Endothelial cell of umbilical vein (primary cell): ENCODE data around the gene NALCN. TPM values are rescaled to one million over a fixed set of nuclear protein-coding genes. Genes with fewer than 3 reads are reported as not detected.

Experiments used
- BruUV-seq: library from RNA; stranded (reverse); fragments of 400-500 nt; replicated peaks from 2 replicates; lab custom pipeline; 2021; lab: Mats Ljungman, UMichigan
- CTCF ChIA-PET: fragments of 300-600, 350-600 bp; sonication (Branson Sonifier 250); formaldehyde crosslinking; loops from one replicate; lab custom pipeline; 2021; ENCODE audit warnings: antibody characterized with exemption, inconsistent platforms; lab: Charles Lee
- POLR2A ChIA-PET: fragments of 300-600, 350-600 bp; sonication (Branson Sonifier 250); formaldehyde crosslinking; loops from one replicate; lab custom pipeline; 2021; ENCODE audit warnings: antibody characterized with exemption, inconsistent platforms; lab: Charles Lee
- DNase-seq: peaks from one replicate; pipeline ENCODE4 v3.0.0-alpha.2; 2011; ENCODE audit warnings: low read depth, low spot score
- FAIRE-seq: peaks from 2 replicates; lab custom pipeline; 2011; peaks lifted over from hg19 to GRCh38; lab: Jason Lieb, UNC
- H2AFZ ChIP-seq: 2 replicates; pipeline ENCODE4 v1.6.0; 2012; ENCODE audit warnings: low read depth, low read length, control low read depth, inconsistent platforms
- H3K27ac ChIP-seq: 2 replicates; pipeline ENCODE4 v1.5.1; 2011; ENCODE audit warnings: low read depth, mild to moderate bottlenecking, control low read depth, low read length, moderate library complexity; ENCODE audit not compliant: insufficient read depth
- H3K27me3 ChIP-seq, 2 experiments: 2 replicates each; pipeline versions ENCODE4 v1.6.0 to v1.6.1; 2011; ENCODE audit warnings: low read length in 2 of 2, mixed read lengths in 1 of 2; ENCODE audit not compliant: control insufficient read depth in 2 of 2, insufficient read depth in 2 of 2
- H3K36me3 ChIP-seq, 2 experiments: 2 replicates in 1 of 2; 3 replicates in 1 of 2; pipeline ENCODE4 v1.5.1; 2011; ENCODE audit warnings: low read length in 2 of 2, mild to moderate bottlenecking in 1 of 2, moderate library complexity in 1 of 2; ENCODE audit not compliant: control insufficient read depth in 2 of 2, insufficient read depth in 2 of 2; ENCODE audit errors: extremely low read depth in 1 of 2
- H3K4me1 ChIP-seq: 3 replicates; pipeline ENCODE4 v1.5.1; 2011; ENCODE audit warnings: mild to moderate bottlenecking, low read length; ENCODE audit not compliant: control insufficient read depth, insufficient read depth; ENCODE audit errors: extremely low read depth
- H3K4me2 ChIP-seq: 2 replicates; pipeline ENCODE4 v1.6.1; 2011; ENCODE audit warnings: low read length, control low read depth, mixed read lengths; ENCODE audit not compliant: insufficient read depth
- H3K4me3 ChIP-seq, 3 experiments: fragments of 200-600 bp in 1 of 3; sonication (generic), shearing (Covaris generic) in 1 of 3; replicated peaks in 1 of 3; 2 replicates each; pipeline ENCODE4 v1.5.1; 2011 to 2016; ENCODE audit warnings: control low read depth in 3 of 3, low read length in 3 of 3, mild to moderate bottlenecking in 2 of 3, inconsistent platforms in 1 of 3, low read depth in 1 of 3, moderate library complexity in 1 of 3; ENCODE audit not compliant: insufficient read depth in 1 of 3
- H3K79me2 ChIP-seq: 2 replicates; pipeline ENCODE4 v1.6.0; 2012; ENCODE audit warnings: low read length, inconsistent platforms; ENCODE audit not compliant: control insufficient read depth, insufficient read depth
- H3K9ac ChIP-seq: replicated peaks from 2 replicates; pipeline ENCODE3; 2011; ENCODE audit warnings: low read length, control low read depth; ENCODE audit not compliant: insufficient read depth; ENCODE audit errors: extremely low read depth
- H3K9me1 ChIP-seq: replicated peaks from 3 replicates; pipeline ENCODE4 v1.6.0; 2011; ENCODE audit warnings: mild to moderate bottlenecking, low read length; ENCODE audit not compliant: control insufficient read depth, insufficient read depth; ENCODE audit errors: extremely low read depth
- H3K9me3 ChIP-seq: replicated peaks from 2 replicates; pipeline ENCODE4 v1.5.1; 2012; ENCODE audit warnings: low read length, inconsistent platforms; ENCODE audit not compliant: control insufficient read depth, insufficient read depth
- H4K20me1 ChIP-seq: replicated peaks from 2 replicates; pipeline ENCODE3; 2011; ENCODE audit warnings: mild to moderate bottlenecking, low read length; ENCODE audit not compliant: control insufficient read depth, insufficient read depth; ENCODE audit errors: extremely low read depth
- GATA2 ChIP-seq: IDR thresholded peaks from 2 replicates; pipeline ENCODE4 v1.7.0; 2011; ENCODE audit warnings: low read depth, mild to moderate bottlenecking, moderate library complexity, mixed read lengths, low read length; ENCODE audit not compliant: insufficient read length, insufficient read depth
- POLR2AphosphoS5 ChIP-seq: IDR thresholded peaks from 2 replicates; pipeline ENCODE4 v1.6.1; 2012; ENCODE audit warnings: low read depth, mild to moderate bottlenecking, control low read depth, low read length, moderate library complexity; ENCODE audit not compliant: insufficient read depth
- dilution Hi-C: fragments of 300-500 bp; cut with MboI; formaldehyde crosslinking; loops from one replicate; pipeline ENCODE4 v1.15.0; 2019; ENCODE audit warnings: low sequenced_read_pairs; ENCODE audit not compliant: extremely low pct_ligation_motif_present
- intact Hi-C: fragments of 100-400 bp; cut with micrococcal nuclease; formaldehyde crosslinking; loops from one replicate; pipeline ENCODE4 v1.10.0; 2022
- polyA plus RNA-seq, 4 experiments: library from polyadenylated mRNA; depleted of rRNA in 3 of 4; stranded (reverse) in 3 of 4; unstranded in 1 of 4; fragments of >200 nt; gene quantifications; 2 replicates each; pipeline versions ENCODE4 v1.2.1 to v1.2.3, GENCODE V29; 2011 to 2012; ENCODE audit warnings: missing spikeins in 1 of 4
- total RNA-seq: library from RNA; stranded (reverse); gene quantifications from 2 replicates; pipeline ENCODE4 v1.2.3, GENCODE V29; 2021
- TF ChIP-seq, protein P1 (sequence below), 2 donors: IDR thresholded peaks; 1 replicate in 1 of 2; 2 replicates in 1 of 2; pipeline ENCODE4 v1.5.1; 2011; ENCODE audit warnings: low read length in 2 of 2, mild to moderate bottlenecking in 2 of 2, moderate library complexity in 2 of 2, control low read depth in 1 of 2, inconsistent platforms in 1 of 2, low read depth in 1 of 2; ENCODE audit not compliant: insufficient read depth in 1 of 2; ENCODE audit errors: extremely low read depth in 1 of 2

NALCN gene
- total and polyA plus RNA-seq, 2 donors (not counting 3 experiments of a cell fraction or from before 2014, with no cell fraction given): 3.3 to 4.4 TPM

DNA sequence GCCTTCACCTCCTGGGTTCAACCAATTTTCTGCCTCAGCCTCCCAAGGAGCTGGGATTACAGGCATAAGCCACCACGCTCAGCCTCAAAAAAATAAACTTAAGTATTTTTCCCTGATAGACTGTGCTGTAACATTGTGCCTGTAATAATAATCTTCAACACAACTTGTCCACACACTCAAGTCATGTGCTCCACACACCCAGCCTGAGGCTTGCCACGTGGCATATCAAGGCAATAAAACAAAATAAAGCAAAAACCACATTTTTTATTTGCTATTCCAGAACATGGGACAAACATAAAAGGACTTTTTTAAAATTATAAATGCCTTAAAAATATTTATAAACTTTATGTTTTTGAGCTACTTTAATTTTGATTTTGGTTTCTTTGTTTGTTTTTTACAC lies 115.8 kb downstream of the NALCN start:
- no peak overlapping the region for H3K27ac ChIP-seq
- H3K27me3 ChIP-seq: no peaks in the 10 kb centered on the region
- H3K79me2 ChIP-seq: no peaks in the 10 kb centered on the region
- BruUV-seq: no TSS peak
- dilution Hi-C loops (no loop called here), intact Hi-C loops (no loop called here)
- no peak overlapping the region for H2AFZ ChIP-seq
- H3K4me3 ChIP-seq: no peak overlapping the region
- H3K9ac ChIP-seq: no peak overlapping the region
- FAIRE-seq: no peak
- CTCF ChIA-PET: no interaction called here
- POLR2A ChIA-PET: no interaction called here
- TF ChIP-seq GATA2 (no peak), POLR2AphosphoS5 (no peak)
- no peaks in the 10 kb centered on the region for H3K4me1 ChIP-seq
- no peaks in the 10 kb centered on the region for H3K9me1 ChIP-seq
- no peaks in the 10 kb centered on the region for H4K20me1 ChIP-seq
- no peaks in the 10 kb centered on the region for H3K36me3 ChIP-seq
- H3K9me3 ChIP-seq: no peaks in the 10 kb centered on the region
- H3K4me2 ChIP-seq: no peak overlapping the region
- no peak for DNase-seq

DNA sequence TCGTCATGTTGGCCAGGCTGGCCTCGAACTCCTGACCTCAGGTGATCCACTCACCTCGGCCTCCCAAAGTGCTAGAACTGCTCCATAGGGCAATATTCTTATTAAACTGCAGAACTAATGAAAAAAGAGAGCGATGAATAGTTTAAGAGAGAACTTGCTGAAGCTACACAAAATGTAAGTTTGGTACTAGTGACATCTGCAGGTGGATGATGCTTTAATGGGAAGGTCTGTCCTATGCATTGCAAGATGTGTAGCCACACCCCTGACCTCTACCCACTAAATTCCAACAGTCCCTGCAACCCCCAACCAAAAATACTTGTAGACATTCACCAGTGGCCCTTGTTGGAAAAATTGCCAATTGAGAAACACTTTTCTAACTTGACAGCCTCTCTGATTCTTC lies 117.8 kb downstream of the NALCN start:
- H3K4me2 ChIP-seq: no peak overlapping the region
- DNase-seq: no peak
- H3K9me3 ChIP-seq: no peaks in the 10 kb centered on the region
- no TSS peak for BruUV-seq
- no peak overlapping the region for H3K27ac ChIP-seq
- H3K36me3 ChIP-seq: no peaks in the 10 kb centered on the region
- H3K79me2 ChIP-seq: no peaks in the 10 kb centered on the region
- no peaks in the 10 kb centered on the region for H3K27me3 ChIP-seq
- FAIRE-seq: no peak
- ChIA-PET CTCF (interaction anchor here (1.4 to 1.9 kb wide), 3 partner anchors 13 to 153 kb away, joined by 4 to 14 read pairs (median 9); no protein-coding TSS in a partner anchor), POLR2A (no interaction called here)
- intact Hi-C loops (no loop called here), dilution Hi-C loops (no loop called here)
- TF ChIP-seq, protein P1, sequence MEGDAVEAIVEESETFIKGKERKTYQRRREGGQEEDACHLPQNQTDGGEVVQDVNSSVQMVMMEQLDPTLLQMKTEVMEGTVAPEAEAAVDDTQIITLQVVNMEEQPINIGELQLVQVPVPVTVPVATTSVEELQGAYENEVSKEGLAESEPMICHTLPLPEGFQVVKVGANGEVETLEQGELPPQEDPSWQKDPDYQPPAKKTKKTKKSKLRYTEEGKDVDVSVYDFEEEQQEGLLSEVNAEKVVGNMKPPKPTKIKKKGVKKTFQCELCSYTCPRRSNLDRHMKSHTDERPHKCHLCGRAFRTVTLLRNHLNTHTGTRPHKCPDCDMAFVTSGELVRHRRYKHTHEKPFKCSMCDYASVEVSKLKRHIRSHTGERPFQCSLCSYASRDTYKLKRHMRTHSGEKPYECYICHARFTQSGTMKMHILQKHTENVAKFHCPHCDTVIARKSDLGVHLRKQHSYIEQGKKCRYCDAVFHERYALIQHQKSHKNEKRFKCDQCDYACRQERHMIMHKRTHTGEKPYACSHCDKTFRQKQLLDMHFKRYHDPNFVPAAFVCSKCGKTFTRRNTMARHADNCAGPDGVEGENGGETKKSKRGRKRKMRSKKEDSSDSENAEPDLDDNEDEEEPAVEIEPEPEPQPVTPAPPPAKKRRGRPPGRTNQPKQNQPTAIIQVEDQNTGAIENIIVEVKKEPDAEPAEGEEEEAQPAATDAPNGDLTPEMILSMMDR (IDR thresholded peaks at IDR 0.05; ENCODE audit: extremely low read depth in 1 of 2, insufficient read depth in 1 of 2, low read depth in 1 of 2, low read length in 2 of 2): no peak
- H2AFZ ChIP-seq: no peak overlapping the region
- no peaks in the 10 kb centered on the region for H3K4me1 ChIP-seq
- no peaks in the 10 kb centered on the region for H4K20me1 ChIP-seq
- no peak overlapping the region for H3K9ac ChIP-seq
- no peaks in the 10 kb centered on the region for H3K9me1 ChIP-seq
- H3K4me3 ChIP-seq: no peak overlapping the region
